Measurements from ENCODE around the gene NPIPB8.
"Not testable (repeated sequence)": the region's sequence is repeated elsewhere in the genome, so short reads cannot be mapped to it uniquely, and the experiment has no call there.

NPIPB8 gene

GRCh38 chr16:28597692-28598261 is 40.1 kb upstream of the NPIPB8 start:
- no peaks in the 10 kb centered on the region for H3K36me3 ChIP-seq (ENCODE audit: control insufficient read depth in 2 of 2, insufficient read depth in 2 of 2, low read length in 2 of 2)
- peaks cover 0 to 6% of the 10 kb centered on the region in 2 donors for H3K27me3 ChIP-seq (ENCODE audit: control insufficient read depth in 1 of 2, insufficient read depth in 2 of 2, low read length in 2 of 2)
- H3K9ac ChIP-seq (ENCODE audit: low read length in 2 of 2) = no peak overlapping the region
- H3K9me3 ChIP-seq (ENCODE audit: control insufficient read depth in 2 of 2, low read length in 2 of 2) = no peaks in the 10 kb centered on the region
- H3K4me1 ChIP-seq (ENCODE audit: control insufficient read depth, insufficient read depth, low read length) = no peaks in the 10 kb centered on the region
- H3K27ac ChIP-seq (ENCODE audit: low read length) = no peak overlapping the region
- no peak overlapping the region for H3K4me3 ChIP-seq (ENCODE audit: low read length in 2 of 2)

- H3K9ac ChIP-seq (ENCODE audit: low read length in 2 of 2); H3K9me3 ChIP-seq (ENCODE audit: control insufficient read depth in 2 of 2, low read length in 2 of 2); H3K36me3 ChIP-seq (ENCODE audit: control insufficient read depth in 2 of 2, insufficient read depth in 2 of 2, low read length in 2 of 2); H3K4me1 ChIP-seq (ENCODE audit: control insufficient read depth, insufficient read depth, low read length); H3K4me3 ChIP-seq (ENCODE audit: low read length in 2 of 2); H3K27ac ChIP-seq (ENCODE audit: low read length): not testable (repeated sequence)
- peaks cover 0 to 15% of the 10 kb centered on the region in 2 donors for H3K27me3 ChIP-seq (ENCODE audit: control insufficient read depth in 1 of 2, insufficient read depth in 2 of 2, low read length in 2 of 2)
Measured at GRCh38 chr16:28599377-28600285, 38.2 kb upstream of the NPIPB8 start.

- not testable (repeated sequence) for H3K4me1 ChIP-seq (ENCODE audit: control insufficient read depth, insufficient read depth, low read length); H3K9me3 ChIP-seq (ENCODE audit: control insufficient read depth in 2 of 2, low read length in 2 of 2); H3K36me3 ChIP-seq (ENCODE audit: control insufficient read depth in 2 of 2, insufficient read depth in 2 of 2, low read length in 2 of 2); H3K27ac ChIP-seq (ENCODE audit: low read length); H3K4me3 ChIP-seq (ENCODE audit: low read length in 2 of 2); H3K9ac ChIP-seq (ENCODE audit: low read length in 2 of 2)
- peaks cover 0 to 15% of the 10 kb centered on the region in 2 donors for H3K27me3 ChIP-seq (ENCODE audit: control insufficient read depth in 1 of 2, insufficient read depth in 2 of 2, low read length in 2 of 2)
Measured at GRCh38 chr16:28600965-28601364, 36.9 kb upstream of the NPIPB8 start.

- peaks cover 0 to 17% of the 10 kb centered on the region in 2 donors for H3K27me3 ChIP-seq (ENCODE audit: control insufficient read depth in 1 of 2, insufficient read depth in 2 of 2, low read length in 2 of 2)
- not testable (repeated sequence) for H3K36me3 ChIP-seq (ENCODE audit: control insufficient read depth in 2 of 2, insufficient read depth in 2 of 2, low read length in 2 of 2); H3K27ac ChIP-seq (ENCODE audit: low read length); H3K4me1 ChIP-seq (ENCODE audit: control insufficient read depth, insufficient read depth, low read length); H3K4me3 ChIP-seq (ENCODE audit: low read length in 2 of 2); H3K9me3 ChIP-seq (ENCODE audit: control insufficient read depth in 2 of 2, low read length in 2 of 2); H3K9ac ChIP-seq (ENCODE audit: low read length in 2 of 2)
Measured at GRCh38 chr16:28601589-28601988, 36.3 kb upstream of the NPIPB8 start.

GRCh38 chr16:28602062-28602461 is 35.8 kb upstream of the NPIPB8 start:
- not testable (repeated sequence) for H3K4me1 ChIP-seq (ENCODE audit: control insufficient read depth, insufficient read depth, low read length); H3K27ac ChIP-seq (ENCODE audit: low read length); H3K4me3 ChIP-seq (ENCODE audit: low read length in 2 of 2); H3K9ac ChIP-seq (ENCODE audit: low read length in 2 of 2); H3K9me3 ChIP-seq (ENCODE audit: control insufficient read depth in 2 of 2, low read length in 2 of 2); H3K36me3 ChIP-seq (ENCODE audit: control insufficient read depth in 2 of 2, insufficient read depth in 2 of 2, low read length in 2 of 2)
- H3K27me3 ChIP-seq (ENCODE audit: control insufficient read depth in 1 of 2, insufficient read depth in 2 of 2, low read length in 2 of 2) = peaks cover 0 to 15% of the 10 kb centered on the region in 2 donors

GRCh38 chr16:28602529-28602928 is 35.3 kb upstream of the NPIPB8 start:
- Histone ChIP-seq H3K27ac (ENCODE audit: low read length) (no peak overlapping the region), H3K4me1 (ENCODE audit: control insufficient read depth, insufficient read depth, low read length) (no peaks in the 10 kb centered on the region), H3K36me3 (ENCODE audit: control insufficient read depth in 2 of 2, insufficient read depth in 2 of 2, low read length in 2 of 2) (peaks cover 0 to 8% of the 10 kb centered on the region in 2 donors), H3K9me3 (ENCODE audit: control insufficient read depth in 2 of 2, low read length in 2 of 2) (no peaks in the 10 kb centered on the region), H3K4me3 (ENCODE audit: low read length in 2 of 2) (no peak overlapping the region), H3K27me3 (ENCODE audit: control insufficient read depth in 1 of 2, insufficient read depth in 2 of 2, low read length in 2 of 2) (peaks cover 0 to 15% of the 10 kb centered on the region in 2 donors), H3K9ac (ENCODE audit: low read length in 2 of 2) (no peak overlapping the region)

- H3K9ac ChIP-seq (ENCODE audit: low read length in 2 of 2) = no peak overlapping the region
- no peak overlapping the region for H3K4me3 ChIP-seq (ENCODE audit: low read length in 2 of 2)
- H3K27ac ChIP-seq (ENCODE audit: low read length) = no peak overlapping the region
- no peaks in the 10 kb centered on the region for H3K9me3 ChIP-seq (ENCODE audit: control insufficient read depth in 2 of 2, low read length in 2 of 2)
- no peaks in the 10 kb centered on the region for H3K4me1 ChIP-seq (ENCODE audit: control insufficient read depth, insufficient read depth, low read length)
- H3K36me3 ChIP-seq (ENCODE audit: control insufficient read depth in 2 of 2, insufficient read depth in 2 of 2, low read length in 2 of 2) = peaks cover 0 to 8% of the 10 kb centered on the region in 2 donors
- H3K27me3 ChIP-seq (ENCODE audit: control insufficient read depth in 1 of 2, insufficient read depth in 2 of 2, low read length in 2 of 2) = peaks cover 0 to 12% of the 10 kb centered on the region in 2 donors
Measured at GRCh38 chr16:28603381-28604185, 34.3 kb upstream of the NPIPB8 start.

- peaks cover 0 to 12% of the 10 kb centered on the region in 2 donors for H3K27me3 ChIP-seq (ENCODE audit: control insufficient read depth in 1 of 2, insufficient read depth in 2 of 2, low read length in 2 of 2)
- no peak overlapping the region for H3K27ac ChIP-seq (ENCODE audit: low read length)
- peaks cover 0 to 8% of the 10 kb centered on the region in 2 donors for H3K36me3 ChIP-seq (ENCODE audit: control insufficient read depth in 2 of 2, insufficient read depth in 2 of 2, low read length in 2 of 2)
Measured at GRCh38 chr16:28604186-28604565, 33.7 kb upstream of the NPIPB8 start.

GRCh38 chr16:28606291-28607115 is 31.4 kb upstream of the NPIPB8 start:
- Histone ChIP-seq H3K4me1 (ENCODE audit: control insufficient read depth, insufficient read depth, low read length) (peaks cover 16% of the 10 kb centered on the region), H3K4me3 (ENCODE audit: low read length in 2 of 2) (no peak overlapping the region), H3K27me3 (ENCODE audit: control insufficient read depth in 1 of 2, insufficient read depth in 2 of 2, low read length in 2 of 2) (peaks cover 0 to 18% of the 10 kb centered on the region in 2 donors), H3K9ac (ENCODE audit: low read length in 2 of 2) (no peak overlapping the region), H3K36me3 (ENCODE audit: control insufficient read depth in 2 of 2, insufficient read depth in 2 of 2, low read length in 2 of 2) (peaks cover 0 to 8% of the 10 kb centered on the region in 2 donors), H3K9me3 (ENCODE audit: control insufficient read depth in 2 of 2, low read length in 2 of 2) (no peaks in the 10 kb centered on the region), H3K27ac (ENCODE audit: low read length) (no peak overlapping the region)

More at GRCh38 chr16:28604186-28604565, 33.7 kb upstream of the NPIPB8 start:
- Histone ChIP-seq H3K9me3 (ENCODE audit: control insufficient read depth in 2 of 2, low read length in 2 of 2) (no peaks in the 10 kb centered on the region), H3K4me3 (ENCODE audit: low read length in 2 of 2) (no peak overlapping the region), H3K4me1 (ENCODE audit: control insufficient read depth, insufficient read depth, low read length) (peaks cover under 1% of the 10 kb centered on the region), H3K9ac (ENCODE audit: low read length in 2 of 2) (no peak overlapping the region)

GRCh38 chr16:28607116-28607623 is 30.7 kb upstream of the NPIPB8 start:
- no peak overlapping the region for H3K9ac ChIP-seq (ENCODE audit: low read length in 2 of 2)
- no peak overlapping the region for H3K27ac ChIP-seq (ENCODE audit: low read length)
- no peaks in the 10 kb centered on the region for H3K9me3 ChIP-seq (ENCODE audit: control insufficient read depth in 2 of 2, low read length in 2 of 2)
- H3K36me3 ChIP-seq (ENCODE audit: control insufficient read depth in 2 of 2, insufficient read depth in 2 of 2, low read length in 2 of 2) = peaks cover 0 to 8% of the 10 kb centered on the region in 2 donors
- H3K27me3 ChIP-seq (ENCODE audit: control insufficient read depth in 1 of 2, insufficient read depth in 2 of 2, low read length in 2 of 2) = peaks cover 0 to 18% of the 10 kb centered on the region in 2 donors
- no peak overlapping the region for H3K4me3 ChIP-seq (ENCODE audit: low read length in 2 of 2)
- peaks cover 16% of the 10 kb centered on the region for H3K4me1 ChIP-seq (ENCODE audit: control insufficient read depth, insufficient read depth, low read length)
